T-cell (primary cell): Measurements from ENCODE around the gene CEP57L1. TPM values are rescaled to one million over a fixed set of nuclear protein-coding genes. Genes with fewer than 3 reads are reported as not detected.

ENCODE experiments used
- ATAC-seq, 4 experiments: fragments of 200-7000 bp in 3 of 4; fragments of 150-1000 bp in 1 of 4; cut with Tn5 transposase; replicated peaks in 1 of 4; 1 replicate in 3 of 4; 2 replicates in 1 of 4; pipeline ENCODE4 v1.10.0; 2021; ENCODE audit warnings: moderate library complexity in 3 of 4, mild to moderate bottlenecking in 2 of 4, moderate number of reproducible peaks in 1 of 4
- CTCF ChIA-PET, 2 donors: fragments of 300-600 bp; sonication (Branson Sonifier 250); formaldehyde crosslinking; loops; one replicate each; lab custom pipeline; 2022; ENCODE audit warnings: antibody characterized with exemption in 2 of 2; lab: Charles Lee
- POLR2A ChIA-PET, 2 donors: fragments of 300-600 bp; sonication (Branson Sonifier 250); formaldehyde crosslinking; loops; one replicate each; lab custom pipeline; 2022; ENCODE audit warnings: antibody characterized with exemption in 2 of 2; lab: Charles Lee
- DNase-seq, 35 experiments: peaks; one replicate each; pipeline versions ENCODE4 v3.0.0 to v3.0.0-alpha.2; 2013 to 2023
- H3K27ac ChIP-seq: one replicate; pipeline ENCODE4 v1.5.1; 2013; ENCODE audit warnings: low read length
- H3K27me3 ChIP-seq, 2 experiments: replicated peaks in 1 of 2; 1 replicate in 1 of 2; 2 replicates in 1 of 2; pipeline versions ENCODE4 v1.6.1 to v1.7.0; 2013; ENCODE audit warnings: low read length in 1 of 2, mixed read lengths in 1 of 2; ENCODE audit not compliant: control insufficient read depth in 2 of 2, insufficient read depth in 2 of 2; ENCODE audit errors: extremely low read depth in 1 of 2
- H3K36me3 ChIP-seq, 2 donors: 1 replicate in 1 of 2; 2 replicates in 1 of 2; pipeline versions ENCODE4 v1.6.1 to v1.7.0; 2013; ENCODE audit warnings: low read length in 1 of 2; ENCODE audit not compliant: control insufficient read depth in 2 of 2, insufficient read depth in 1 of 2; ENCODE audit errors: extremely low read depth in 1 of 2
- H3K4me1 ChIP-seq, 2 experiments: 1 replicate in 1 of 2; 2 replicates in 1 of 2; pipeline versions ENCODE4 v1.6.1 to v1.7.0; 2013; ENCODE audit warnings: low read length in 2 of 2, mixed read lengths in 1 of 2; ENCODE audit not compliant: insufficient read depth in 2 of 2, control insufficient read depth in 1 of 2; ENCODE audit errors: extremely low read depth in 1 of 2
- H3K4me3 ChIP-seq, 2 donors: 1 replicate in 1 of 2; 2 replicates in 1 of 2; pipeline versions ENCODE4 v1.5.1 to v1.7.0; 2013; ENCODE audit warnings: mild to moderate bottlenecking in 2 of 2, low read length in 1 of 2, moderate library complexity in 1 of 2; ENCODE audit not compliant: control insufficient read depth in 1 of 2; ENCODE audit errors: extremely low read depth in 1 of 2
- H3K9me3 ChIP-seq: 2 replicates; pipeline ENCODE4 v1.7.0; 2013
- H3K27ac Mint-ChIP-seq, 2 donors: one replicate each; pipeline ENCODE4 v1.8.0; 2020 to 2021; ENCODE audit warnings: mild to moderate bottlenecking in 2 of 2, mixed read lengths in 2 of 2
- H3K27me3 Mint-ChIP-seq, 2 donors: one replicate each; pipeline ENCODE4 v1.8.0; 2021 to 2022; ENCODE audit warnings: mixed read lengths in 2 of 2
- H3K36me3 Mint-ChIP-seq: one replicate; pipeline ENCODE4 v1.8.0; 2021; ENCODE audit warnings: mixed read lengths
- H3K4me1 Mint-ChIP-seq, 3 donors: one replicate each; pipeline ENCODE4 v1.8.0; 2020 to 2022; ENCODE audit warnings: mixed read lengths in 3 of 3, mild to moderate bottlenecking in 1 of 3
- H3K4me3 Mint-ChIP-seq, 3 donors: one replicate each; pipeline ENCODE4 v1.8.0; 2020 to 2022; ENCODE audit warnings: mild to moderate bottlenecking in 3 of 3, mixed read lengths in 3 of 3, moderate library complexity in 3 of 3
- H3K9me3 Mint-ChIP-seq, 3 donors: one replicate each; pipeline ENCODE4 v1.8.0; 2020 to 2022; ENCODE audit warnings: mixed read lengths in 3 of 3
- WGBS: methylation state at CpG from one replicate; pipeline ENCODE4 v1.1.5; 2013; ENCODE audit warnings: missing lambda C conversion rate; ENCODE audit not compliant: insufficient coverage; 5-methylcytosine and 5-hydroxymethylcytosine counted together
- total RNA-seq, 35 experiments: library from RNA in 6 of 35; stranded (reverse) in 6 of 35; fragments of 120-200 nt in 1 of 35; gene quantifications; one replicate each; pipeline versions ENCODE4 v1.2.1 to v1.2.4 and lab custom pipeline; 2013 to 2026

The CEP57L1 gene
- total RNA-seq, 5 donors from 2014 or later (not counting 1 experiment from before 2014, with no cell fraction given): 5.2 to 7.9 (median 5.9) TPM

GRCh38 chr6:109069746-109070145, 25.6 kb upstream of the CEP57L1 start:
- peak overlapping the region; percentile 21 to 68 for H3K27ac Mint-ChIP-seq
- ATAC-seq: no peak

GRCh38 chr6:109071125-109071917, 24.0 kb upstream of the CEP57L1 start:
- no peaks in the 10 kb centered on the region for H3K36me3 Mint-ChIP-seq
- 11% methylated on average over 3 of the region's 7 CpGs for WGBS

More at GRCh38 chr6:109069746-109070145, 25.6 kb upstream of the CEP57L1 start:
- Mint-ChIP-seq H3K36me3 (no peaks in the 10 kb centered on the region), H3K4me3 (no peak overlapping the region), H3K9me3 (no peaks in the 10 kb centered on the region), H3K27me3 (no peaks in the 10 kb centered on the region), H3K4me1 (peaks cover 46 to 55% (median 46%) of the 10 kb centered on the region in 3 donors)
- H3K4me1 ChIP-seq: peaks cover 9 to 18% of the 10 kb centered on the region in 2 experiments
- CTCF ChIA-PET: interaction anchor here (0.6 to 6.7 kb wide), 6 partner anchors 15 to 527 kb away, joined by 3 to 77 read pairs (median 3); no protein-coding TSS in a partner anchor
- DNase-seq: no peak
- POLR2A ChIA-PET: interaction anchor here in 1 of 2 donors (0.5 to 0.9 kb wide), 3 partner anchors 10 to 524 kb away, joined by 3 to 5 read pairs (median 3); partner anchors contain the start of gene SESN1
- peak overlapping the region; percentile 20 for H3K27ac ChIP-seq
- H3K9me3 ChIP-seq: no peaks in the 10 kb centered on the region
- no peaks in the 10 kb centered on the region for H3K36me3 ChIP-seq
- H3K4me3 ChIP-seq: no peak overlapping the region
- H3K27me3 ChIP-seq: no peaks in the 10 kb centered on the region
- WGBS: no CpG with 5 or more reads among the region's 2 CpGs

DNA sequence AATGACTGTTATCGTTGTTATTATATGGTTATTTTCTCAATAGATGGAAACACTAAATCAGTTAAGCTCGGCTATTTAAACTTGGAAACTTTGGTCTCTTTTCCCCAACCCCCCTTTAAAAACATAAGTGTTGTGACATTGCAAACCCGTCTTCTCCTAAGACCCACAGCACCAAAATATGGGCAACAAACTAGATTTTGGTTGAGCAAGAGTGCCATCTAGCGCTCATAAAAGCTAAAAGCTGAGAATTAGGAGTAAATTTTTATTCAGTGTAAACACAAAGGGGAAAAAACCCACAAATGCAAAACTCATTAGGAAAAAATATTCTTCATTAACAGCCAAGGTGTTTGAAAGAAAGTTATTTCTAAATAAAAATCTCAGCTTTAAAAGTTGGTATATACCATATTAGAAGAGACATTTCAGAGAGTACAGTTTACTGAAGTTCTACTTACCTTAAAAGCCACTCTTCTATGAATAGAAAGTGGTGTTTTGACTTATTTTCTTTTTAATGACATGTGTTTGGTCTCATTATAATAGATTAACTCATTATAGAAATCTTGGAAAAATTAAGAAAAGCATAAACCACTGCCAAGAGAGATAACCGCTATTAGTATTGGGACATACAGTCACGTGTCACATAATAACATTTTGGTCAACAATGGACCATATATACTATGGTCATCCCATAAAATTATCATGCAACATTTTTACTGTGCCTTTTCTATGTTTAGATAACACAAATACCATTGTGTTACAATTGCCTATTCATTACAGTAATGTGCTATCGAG, 21.8 kb upstream of the CEP57L1 start:
- ChIA-PET POLR2A (interaction anchor here in 1 of 2 donors (0.7 to 1.5 kb wide), 5 partner anchors 11 to 515 kb away, joined by 3 to 8 read pairs (median 4); partner anchors contain the start of gene SESN1), CTCF (interaction anchor here (0.5 to 6.7 kb wide), 37 partner anchors 9 to 1095 kb away, joined by 3 to 105 read pairs (median 4); partner anchors contain the start of genes ARMC2 (in 1 of the 2), CEP57L1 (in 1 of the 2) and SESN1 (in 1 of the 2))
- Mint-ChIP-seq H3K4me3 (peak overlapping the region in 1 of 3 donors; percentile 7), H3K4me1 (peaks cover 32 to 39% (median 37%) of the 10 kb centered on the region in 3 donors), H3K27me3 (no peaks in the 10 kb centered on the region), H3K27ac (no peak overlapping the region), H3K36me3 (no peaks in the 10 kb centered on the region), H3K9me3 (no peaks in the 10 kb centered on the region)
- Histone ChIP-seq H3K4me3 (no peak overlapping the region), H3K27ac (no peak overlapping the region), H3K27me3 (no peaks in the 10 kb centered on the region), H3K36me3 (no peaks in the 10 kb centered on the region), H3K4me1 (peaks cover 9 to 18% of the 10 kb centered on the region in 2 experiments), H3K9me3 (no peaks in the 10 kb centered on the region)
- WGBS: 100% methylated on average over 1 of the region's 7 CpGs
- DNase-seq (peak in 30 of 35 experiments; percentile 13 to 89 (median 44)), ATAC-seq (peak; percentile 52 to 72 (median 70))

More at GRCh38 chr6:109071125-109071917, 24.0 kb upstream of the CEP57L1 start:
- CTCF ChIA-PET: interaction anchor here (0.6 to 6.7 kb wide), 23 partner anchors 13 to 530 kb away, joined by 3 to 105 read pairs (median 4); no protein-coding TSS in a partner anchor
- peak overlapping the region in 1 of 2 donors; percentile 34 for H3K4me3 ChIP-seq
- Mint-ChIP-seq H3K27ac (peak overlapping the region; percentile 89 to 90), H3K4me1 (peaks cover 40 to 50% (median 46%) of the 10 kb centered on the region in 3 donors), H3K27me3 (no peaks in the 10 kb centered on the region), H3K4me3 (peak overlapping the region; percentile 67 to 68 (median 68)), H3K9me3 (no peaks in the 10 kb centered on the region)
- DNase-seq (peak in 4 of 35 experiments; percentile 3 to 41 (median 8)), ATAC-seq (peak; percentile 32 to 56 (median 42))
- POLR2A ChIA-PET: interaction anchor here (0.7 to 1.6 kb wide), 5 partner anchors 24 to 356 kb away, joined by 3 to 7 read pairs (median 5); partner anchors contain the start of genes CEP57L1 (in 1 of the 2) and SESN1 (in 1 of the 2)
- no peaks in the 10 kb centered on the region for H3K9me3 ChIP-seq
- peak overlapping the region; percentile 64 for H3K27ac ChIP-seq
- H3K4me1 ChIP-seq: peaks cover 9 to 18% of the 10 kb centered on the region in 2 experiments
- H3K36me3 ChIP-seq: no peaks in the 10 kb centered on the region
- H3K27me3 ChIP-seq: no peaks in the 10 kb centered on the region

GRCh38 chr6:109074133-109074415, 21.2 kb upstream of the CEP57L1 start:
- Mint-ChIP-seq H3K36me3 (no peaks in the 10 kb centered on the region), H3K4me3 (no peak overlapping the region), H3K27me3 (no peaks in the 10 kb centered on the region), H3K27ac (no peak overlapping the region), H3K9me3 (no peaks in the 10 kb centered on the region), H3K4me1 (peaks cover 30 to 39% (median 37%) of the 10 kb centered on the region in 3 donors)
- POLR2A ChIA-PET: interaction anchor here in 1 of 2 donors (1.5 kb wide), 2 partner anchors 64 to 516 kb away, joined by 4 to 8 read pairs; no protein-coding TSS in a partner anchor
- Histone ChIP-seq H3K9me3 (no peaks in the 10 kb centered on the region), H3K27ac (no peak overlapping the region), H3K4me3 (no peak overlapping the region), H3K36me3 (no peaks in the 10 kb centered on the region), H3K4me1 (peaks cover 9 to 18% of the 10 kb centered on the region in 2 experiments), H3K27me3 (no peaks in the 10 kb centered on the region)
- CTCF ChIA-PET: interaction anchor here (0.5 to 6.7 kb wide), 24 partner anchors 10 to 1095 kb away, joined by 3 to 105 read pairs (median 4); partner anchors contain the start of gene ARMC2 (in 1 of the 2)
- DNase-seq (no peak), ATAC-seq (no peak)

DNA sequence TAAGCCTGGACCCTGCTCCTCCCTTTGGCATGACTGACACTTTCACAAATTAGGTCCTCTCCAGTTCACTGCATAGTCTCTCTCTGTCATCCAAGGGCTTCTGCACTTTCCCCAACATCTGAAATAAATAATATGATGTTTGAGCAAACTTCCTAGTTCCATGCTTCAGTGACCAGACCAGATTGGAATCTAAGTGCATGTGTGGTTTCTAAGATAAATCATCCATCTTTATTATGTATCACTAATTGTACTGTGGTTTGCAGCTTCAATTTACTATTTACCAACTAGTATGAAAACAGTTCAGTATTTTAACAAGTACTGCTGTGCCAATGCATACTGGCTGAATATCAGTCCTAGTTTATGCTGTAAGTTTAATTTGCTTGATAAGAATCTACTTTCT, 19.4 kb upstream of the CEP57L1 start:
- CTCF ChIA-PET: interaction anchor here (0.6 to 6.7 kb wide), 5 partner anchors 66 to 534 kb away, joined by 3 to 77 read pairs (median 7); no protein-coding TSS in a partner anchor
- no peak for DNase-seq
- H3K9me3 Mint-ChIP-seq: no peaks in the 10 kb centered on the region
- no peaks in the 10 kb centered on the region for H3K36me3 ChIP-seq
- H3K27ac Mint-ChIP-seq: no peak overlapping the region
- H3K36me3 Mint-ChIP-seq: peaks cover under 1% of the 10 kb centered on the region
- no peaks in the 10 kb centered on the region for H3K27me3 ChIP-seq
- H3K9me3 ChIP-seq: no peaks in the 10 kb centered on the region
- H3K27me3 Mint-ChIP-seq: no peaks in the 10 kb centered on the region
- POLR2A ChIA-PET: interaction anchor here in 1 of 2 donors (0.6 kb wide), 1 partner anchor 138 kb away, joined by 3 read pairs; no protein-coding TSS in a partner anchor
- no peak for ATAC-seq
- H3K27ac ChIP-seq: no peak overlapping the region
- peaks cover 5 to 19% of the 10 kb centered on the region in 2 experiments for H3K4me1 ChIP-seq
- no peak overlapping the region for H3K4me3 ChIP-seq
- H3K4me1 Mint-ChIP-seq: peaks cover 25 to 29% (median 25%) of the 10 kb centered on the region in 3 donors
- no peak overlapping the region for H3K4me3 Mint-ChIP-seq
